Retina (tissue), 1 donor: Measurements from ENCODE around the gene SYT1.

Experiments used
- DNase-seq: peaks from one replicate; pipeline ENCODE4 v3.0.0-alpha.2; 2016

The SYT1 gene

GRCh38 chr12:79301181-79301580 is 436.6 kb downstream of the SYT1 start:
- DNase-seq, result no peak

- no peak for DNase-seq
Measured at GRCh38 chr12:79302162-79302814, 437.7 kb downstream of the SYT1 start.

- no peak for DNase-seq
Measured at GRCh38 chr12:79307340-79307739, 442.8 kb downstream of the SYT1 start.

- no peak for DNase-seq
Measured at GRCh38 chr12:79309039-79309438, 444.5 kb downstream of the SYT1 start.

GRCh38 chr12:79317179-79317847 is 452.7 kb downstream of the SYT1 start:
- DNase-seq, result no peak

GRCh38 chr12:79322905-79323304 is 458.3 kb downstream of the SYT1 start:
- DNase-seq, result no peak

- DNase-seq, result no peak
Measured at GRCh38 chr12:79324571-79324970, 460.0 kb downstream of the SYT1 start.

- peak; percentile 59 for DNase-seq
Measured at GRCh38 chr12:79326222-79326621, 461.6 kb downstream of the SYT1 start.

- no peak for DNase-seq
Measured at GRCh38 chr12:79326663-79327062, 462.1 kb downstream of the SYT1 start.

- DNase-seq, result no peak
Measured at GRCh38 chr12:79327465-79327864, 462.9 kb downstream of the SYT1 start.

- no peak for DNase-seq
Measured at GRCh38 chr12:79329933-79330332, 465.4 kb downstream of the SYT1 start.

GRCh38 chr12:79331870-79332269 is 467.3 kb downstream of the SYT1 start:
- no peak for DNase-seq

- DNase-seq, result no peak
Measured at GRCh38 chr12:79333144-79333543, 468.6 kb downstream of the SYT1 start.

- DNase-seq, result no peak
Measured at GRCh38 chr12:79337662-79338290, 473.2 kb downstream of the SYT1 start.

GRCh38 chr12:79344855-79345847 is 480.6 kb downstream of the SYT1 start:
- peak; percentile 23 for DNase-seq

- DNase-seq, result no peak
Measured at GRCh38 chr12:79347866-79348265, 483.3 kb downstream of the SYT1 start.

- DNase-seq, result no peak
Measured at GRCh38 chr12:79351251-79351650, 486.7 kb downstream of the SYT1 start.

- DNase-seq, result no peak
Measured at GRCh38 chr12:79356216-79356615, 491.6 kb downstream of the SYT1 start.

- no peak for DNase-seq
Measured at GRCh38 chr12:79357048-79357447, 492.5 kb downstream of the SYT1 start.

- no peak for DNase-seq
Measured at GRCh38 chr12:79358716-79359300, 494.2 kb downstream of the SYT1 start.

GRCh38 chr12:79360286-79360685 is 495.7 kb downstream of the SYT1 start:
- DNase-seq, result no peak

- DNase-seq, result no peak
Measured at GRCh38 chr12:79360936-79361335, 496.4 kb downstream of the SYT1 start.

GRCh38 chr12:79364197-79364596 is 499.6 kb downstream of the SYT1 start:
- DNase-seq, result no peak
